Stimulated activated CD4-positive, alpha-beta T cell treated with anti-CD3 and anti-CD28 coated beads, TNF-alpha, amount 100 ng/mL, for 24 hours (primary cell): ENCODE data around the gene DNM3.

Experiments used
- DNase-seq, 3 experiments: peaks; one replicate each; pipeline ENCODE4 v3.0.0-alpha.2; 2020; ENCODE audit warnings: low read depth in 3 of 3

DNM3 gene

DNA sequence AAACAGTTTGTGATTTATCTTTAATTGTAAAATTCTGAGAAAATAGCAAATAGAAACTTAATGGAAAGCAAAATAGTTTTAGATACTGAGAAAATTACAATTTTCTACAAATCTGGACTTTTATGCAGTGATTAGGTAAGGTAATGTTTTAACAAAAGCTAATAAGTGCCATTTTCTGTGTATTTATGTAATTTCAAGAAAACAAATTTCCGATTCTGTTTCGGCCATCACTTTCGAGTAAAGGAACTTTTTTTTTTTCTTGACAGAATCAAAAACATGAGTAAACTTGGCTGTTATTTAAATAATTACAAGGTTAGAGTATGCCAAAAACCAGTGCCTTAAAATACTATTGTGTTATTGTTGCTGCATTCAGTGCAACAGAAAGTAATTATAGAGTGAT is 298.8 kb downstream of the DNM3 start:
- DNase-seq: no peak

DNA sequence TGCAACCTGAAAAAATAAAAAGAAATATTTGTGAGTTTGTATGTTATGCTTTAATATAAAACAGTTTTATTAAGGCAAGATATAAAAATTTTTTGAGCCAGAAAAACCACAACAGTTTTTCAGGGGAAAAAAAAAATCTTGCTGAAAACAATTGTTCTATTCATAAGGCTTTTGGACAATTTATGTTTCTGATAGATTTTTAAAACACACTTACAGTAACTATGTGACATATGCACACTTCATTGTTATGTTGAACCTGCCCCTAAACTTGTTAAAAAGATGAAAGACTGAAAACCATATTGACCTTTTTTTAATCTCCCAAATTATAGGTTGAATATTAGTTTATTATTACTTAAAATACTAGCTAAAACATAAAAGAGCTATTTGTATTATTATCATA is 299.3 kb downstream of the DNM3 start:
- DNase-seq: no peak

DNA sequence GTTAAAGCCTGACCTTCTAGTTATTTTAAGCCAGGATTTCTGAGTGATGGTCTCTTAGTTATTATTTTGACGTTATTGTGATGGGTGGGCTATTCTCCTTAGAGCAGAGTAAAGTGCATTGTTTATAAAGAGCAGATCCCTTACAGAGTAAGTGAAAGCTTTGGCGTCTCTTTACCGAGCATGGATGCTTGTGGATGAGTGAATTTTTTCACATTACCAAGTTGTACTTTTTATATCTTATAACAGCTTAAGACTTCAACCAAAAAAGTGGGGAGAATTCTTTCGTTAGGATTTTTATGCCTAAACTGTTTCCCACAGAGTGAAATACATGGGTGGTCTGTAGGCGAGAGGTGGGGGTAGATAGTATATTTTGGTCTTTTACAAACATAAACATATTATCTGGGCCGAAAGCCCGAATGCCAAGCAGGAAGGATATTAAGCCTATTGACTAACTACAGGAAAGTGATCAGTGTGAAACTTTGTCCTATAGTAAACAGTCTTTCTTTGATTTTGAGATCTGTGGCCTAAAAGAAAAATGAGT is 300.1 kb downstream of the DNM3 start:
- no peak for DNase-seq

DNA sequence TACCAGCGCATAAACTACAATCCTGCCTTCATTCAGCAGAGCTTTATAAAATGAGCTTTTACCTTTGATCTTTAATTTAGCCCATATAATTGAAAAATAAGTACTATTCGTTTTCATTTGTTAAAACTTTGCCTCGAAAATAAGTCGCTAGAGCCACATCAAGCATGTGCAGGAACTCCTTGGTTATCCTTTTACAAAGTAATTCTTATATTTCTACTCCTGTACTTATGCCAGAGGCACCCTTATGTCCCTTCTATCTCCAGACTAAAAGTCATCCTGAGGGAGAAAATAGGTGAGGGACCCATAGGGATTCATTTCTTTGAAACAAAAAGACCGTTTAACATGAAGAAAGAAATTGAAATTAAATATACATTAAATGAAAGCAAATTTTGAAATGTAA is 301.0 kb downstream of the DNM3 start:
- no peak for DNase-seq

DNA sequence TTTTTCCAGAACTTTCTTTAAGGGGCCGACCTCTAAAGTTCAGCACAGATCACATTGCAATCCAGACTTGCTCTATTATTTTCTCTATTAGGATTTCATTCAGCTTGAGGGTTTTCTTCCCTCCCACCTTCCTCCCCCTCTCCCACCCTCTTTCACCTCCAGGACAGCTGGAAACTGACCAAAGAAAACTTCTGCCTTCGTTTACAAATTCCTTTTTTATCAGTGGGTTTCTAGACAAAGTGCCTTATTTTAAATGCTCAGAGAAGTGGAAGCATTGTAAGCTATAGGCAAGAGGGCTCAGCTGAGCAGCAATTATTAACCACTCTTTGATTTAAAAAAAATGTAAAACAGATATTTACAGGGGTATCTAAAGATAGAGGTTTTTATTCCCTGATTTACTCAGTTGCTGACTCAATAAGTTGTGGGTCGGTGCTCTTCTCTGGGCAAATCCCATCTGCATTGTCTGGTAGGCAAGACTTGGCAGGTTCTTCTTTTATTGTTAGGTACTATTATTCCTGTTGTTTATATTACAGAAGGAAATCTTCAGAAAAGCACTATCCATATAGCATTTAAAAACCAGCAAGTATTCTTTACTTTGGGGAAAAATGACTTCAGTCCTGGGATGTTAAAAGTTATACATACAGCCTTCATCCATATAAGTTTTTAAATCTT is 302.2 kb downstream of the DNM3 start:
- DNase-seq: no peak

DNA sequence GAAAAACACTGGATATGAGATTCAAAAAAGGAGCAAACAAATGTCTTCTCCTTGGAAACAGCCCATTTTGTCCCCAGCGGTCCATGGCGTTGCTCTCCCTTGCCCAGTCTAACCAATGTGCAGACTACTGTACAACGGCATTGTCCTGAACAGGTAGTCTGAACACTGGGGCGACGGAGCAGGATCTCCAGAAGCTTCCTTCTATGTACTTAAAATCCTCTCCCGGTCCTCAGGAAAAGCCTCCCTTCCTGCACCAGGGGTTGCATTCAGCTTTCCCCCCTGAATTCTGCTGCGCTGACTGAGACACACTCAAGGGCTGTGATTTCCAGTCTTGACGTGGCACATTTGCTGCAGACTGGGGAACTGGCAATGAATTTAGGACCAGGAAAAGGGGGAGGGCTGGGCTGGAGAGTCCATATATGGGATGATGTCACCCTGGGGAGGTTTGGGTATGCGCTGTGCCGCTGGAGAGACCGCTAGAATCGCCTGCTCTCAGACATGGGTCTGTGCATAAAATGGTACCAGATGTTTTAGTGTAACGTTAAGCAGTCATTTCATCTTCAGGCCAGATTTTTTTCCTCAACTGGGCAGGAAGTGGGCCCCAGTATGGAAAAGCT is 303.3 kb downstream of the DNM3 start:
- no peak for DNase-seq

DNA sequence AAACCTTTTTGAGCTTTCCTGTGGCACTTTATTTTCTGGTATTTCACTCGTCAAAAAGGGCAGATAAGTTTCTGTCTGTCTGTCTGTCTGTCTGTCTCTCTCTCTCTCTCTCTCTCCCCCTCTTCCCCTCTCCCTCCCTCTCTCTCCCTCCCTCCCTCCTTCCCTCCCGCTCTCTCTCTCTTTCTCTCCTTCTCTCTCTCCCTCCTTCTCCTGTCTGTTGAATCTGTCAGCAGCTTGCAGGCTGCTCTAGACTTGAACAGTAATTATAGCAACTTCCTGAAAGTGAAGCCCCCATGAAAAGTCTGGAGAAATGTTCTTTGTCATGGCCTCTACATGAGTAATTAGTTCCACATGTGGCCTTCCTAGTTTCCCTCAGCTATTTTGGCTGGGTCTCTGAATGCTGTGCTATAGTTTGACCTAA is 303.9 kb downstream of the DNM3 start:
- DNase-seq: no peak

DNA sequence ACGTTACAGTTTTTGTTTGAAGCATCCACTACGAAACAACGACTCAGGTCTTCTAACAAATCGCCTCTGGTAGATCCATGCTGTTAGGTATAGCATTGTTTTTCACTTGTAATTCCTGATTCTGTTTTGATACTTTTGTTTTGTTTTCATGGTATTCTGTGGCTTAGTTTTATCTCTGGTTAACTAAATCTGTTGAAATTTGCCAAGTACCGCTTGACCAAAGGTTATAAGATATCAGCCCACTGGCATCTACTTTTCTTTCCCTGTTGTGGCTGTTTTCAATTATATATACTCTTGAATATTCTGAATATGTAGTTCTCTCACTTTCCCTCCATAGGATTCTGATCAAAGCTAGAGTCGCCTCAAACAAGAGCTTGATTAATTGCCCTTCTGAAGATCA is 304.4 kb downstream of the DNM3 start:
- no peak for DNase-seq

DNA sequence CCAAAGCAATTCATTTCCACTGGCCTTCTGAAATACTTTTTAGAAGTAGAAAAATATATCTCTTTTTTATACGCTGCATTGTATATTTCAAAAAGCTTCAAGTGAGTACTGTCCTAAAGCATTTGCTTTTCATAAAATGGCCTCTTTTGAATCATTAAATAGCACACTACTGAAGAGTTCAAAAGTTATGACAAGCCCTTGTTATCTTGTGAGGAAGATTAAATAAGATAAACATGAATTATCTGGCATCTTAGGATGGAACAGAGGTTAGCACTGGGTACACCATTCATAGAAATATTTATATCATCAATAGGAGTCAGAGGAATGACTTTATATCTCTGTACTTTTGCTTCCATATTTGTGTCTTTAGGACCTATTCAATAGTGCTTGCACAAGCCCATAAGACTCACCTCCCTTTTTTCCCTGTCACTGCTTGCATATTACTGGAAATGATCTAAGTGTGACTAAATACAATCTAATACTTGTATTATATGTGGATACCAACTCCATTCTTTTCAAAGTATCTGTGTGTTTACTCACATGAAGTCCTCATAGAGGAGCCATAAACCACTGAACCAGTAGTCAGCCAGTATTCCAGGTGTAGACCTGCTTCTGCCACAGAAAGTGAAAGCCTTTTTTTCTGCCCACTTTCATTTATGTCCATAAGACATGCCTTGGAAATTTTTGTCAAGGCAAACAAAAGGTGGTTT is 305.0 kb downstream of the DNM3 start:
- no peak for DNase-seq

DNA sequence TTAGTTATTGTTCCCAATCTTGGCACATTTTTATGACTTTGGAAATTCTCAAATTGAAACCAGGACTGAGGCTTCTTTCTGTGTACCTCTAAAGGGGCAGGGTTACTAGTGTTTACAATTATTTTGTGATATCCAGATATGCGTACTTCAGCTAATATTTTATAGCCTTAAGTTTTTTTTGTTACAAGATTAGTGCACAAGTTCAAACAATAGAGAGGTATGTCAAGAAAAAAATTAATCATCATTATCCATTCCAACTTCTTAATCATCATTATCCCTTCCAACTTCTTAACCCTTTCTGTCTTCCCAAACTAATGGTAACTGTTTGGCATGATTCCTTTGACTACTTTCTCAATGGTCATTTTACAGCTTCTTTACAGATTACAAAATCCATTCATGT is 306.2 kb downstream of the DNM3 start:
- DNase-seq: no peak

DNA sequence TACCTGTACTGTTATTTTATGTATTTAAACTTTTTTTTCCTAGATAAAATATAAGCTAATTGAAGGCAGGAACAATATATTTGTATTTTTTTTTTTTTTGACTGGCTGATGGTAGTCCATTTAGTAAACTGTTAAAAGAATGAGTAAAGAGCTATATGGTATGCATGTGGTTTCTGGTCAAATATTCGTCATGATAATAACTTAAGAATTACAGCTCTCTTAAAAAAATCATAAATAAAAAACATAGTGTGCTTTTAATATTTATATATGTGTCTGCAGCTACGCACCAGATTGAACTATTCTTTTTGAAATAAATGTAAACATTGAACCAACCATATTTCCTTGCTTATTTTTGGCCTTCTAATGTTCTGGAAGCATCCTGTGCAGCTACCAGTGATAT is 306.9 kb downstream of the DNM3 start:
- DNase-seq: no peak

DNA sequence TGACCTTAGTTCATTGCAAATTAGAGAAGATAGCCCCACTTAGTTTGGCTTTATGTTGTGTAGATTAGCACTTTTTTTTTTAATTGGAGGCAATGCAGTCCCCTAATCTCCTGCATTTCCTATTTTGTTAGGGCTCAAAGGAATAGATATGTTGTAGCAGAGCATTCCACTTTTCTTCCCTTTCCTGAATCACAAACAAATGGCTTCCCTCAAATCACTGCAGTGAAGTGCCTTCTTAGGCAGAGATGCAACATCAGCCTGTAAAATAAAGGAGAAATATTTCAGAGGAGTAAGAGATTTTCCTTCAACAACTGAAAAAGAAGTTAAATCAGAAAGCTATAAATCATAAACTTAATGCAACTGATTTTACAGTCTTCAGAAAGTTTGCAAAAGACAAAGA is 307.4 kb downstream of the DNM3 start:
- DNase-seq: no peak

DNA sequence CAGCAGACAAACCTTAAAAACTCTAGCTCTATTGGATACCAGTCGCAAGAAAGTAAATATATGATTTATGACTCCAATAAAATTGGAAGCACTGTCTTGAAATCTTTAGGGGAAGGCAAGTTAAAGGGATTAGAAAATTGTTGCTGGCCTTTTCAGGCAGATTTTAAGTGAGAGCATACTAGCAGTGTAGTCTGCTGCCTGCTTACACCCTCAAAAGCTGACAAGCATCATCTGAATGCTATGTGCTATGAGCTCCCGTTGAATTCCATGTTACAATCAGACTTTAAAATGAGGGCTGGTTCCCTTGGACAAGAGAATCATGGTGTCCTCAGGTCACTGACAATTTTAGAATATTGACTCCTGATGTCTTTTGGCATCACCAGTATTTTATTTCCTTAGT is 308.0 kb downstream of the DNM3 start:
- DNase-seq: no peak

DNA sequence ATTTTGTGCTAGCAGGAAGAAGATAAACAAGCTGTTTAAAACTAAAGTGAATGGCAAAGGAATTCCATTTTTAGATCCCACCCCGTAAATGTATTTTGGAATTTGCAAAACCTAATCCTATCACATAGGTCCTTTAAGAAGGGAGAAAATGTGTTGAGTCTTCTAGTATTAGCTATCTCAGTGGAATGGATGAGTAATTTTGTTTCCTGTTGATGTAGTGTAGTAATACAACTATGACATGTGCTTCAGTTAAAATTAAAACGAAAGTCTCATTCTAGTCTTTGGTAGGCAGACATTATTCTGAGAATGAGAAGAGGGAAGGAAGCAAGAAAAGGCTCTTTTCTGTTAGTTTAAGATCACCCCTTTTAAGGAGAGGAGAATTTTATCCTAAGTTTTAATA is 313.3 kb downstream of the DNM3 start:
- DNase-seq: no peak

DNA sequence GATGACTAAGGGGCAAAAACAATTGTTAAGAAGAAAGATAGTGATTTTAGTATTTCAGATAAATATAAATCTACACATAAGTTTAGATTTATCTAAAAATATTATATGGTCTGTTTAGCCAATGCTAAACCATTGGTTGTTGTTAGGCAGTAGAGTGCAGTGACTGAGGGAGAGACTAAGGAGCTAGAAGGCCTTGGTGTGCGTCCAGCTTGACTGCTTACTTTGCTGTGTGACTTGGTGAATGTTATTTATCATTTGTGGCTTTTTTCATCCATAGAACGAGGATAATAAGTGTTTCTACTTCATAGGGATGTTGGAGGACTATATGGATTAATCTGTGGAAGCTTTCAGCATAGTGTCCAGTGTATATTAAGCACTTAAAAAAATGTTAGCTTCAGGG is 314.5 kb downstream of the DNM3 start:
- no peak for DNase-seq

DNA sequence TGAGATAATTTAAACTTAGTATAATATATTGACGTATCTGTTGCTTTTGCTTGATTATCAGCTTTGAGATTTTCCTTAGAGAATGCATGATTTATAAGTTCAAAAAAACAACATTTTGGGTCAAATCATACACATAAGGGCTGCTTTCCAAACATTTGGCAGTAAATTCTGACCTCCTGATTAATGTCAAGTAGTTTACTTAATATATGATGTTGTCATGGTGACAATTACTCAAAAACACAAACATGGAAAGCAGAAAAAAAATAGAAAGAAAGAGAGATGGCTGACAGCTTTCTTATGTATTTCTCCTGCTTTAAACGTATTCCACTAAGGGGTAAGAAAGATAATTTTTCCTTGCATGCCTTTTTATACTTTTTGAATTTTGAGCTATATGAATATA is 320.9 kb downstream of the DNM3 start:
- DNase-seq: no peak

DNA sequence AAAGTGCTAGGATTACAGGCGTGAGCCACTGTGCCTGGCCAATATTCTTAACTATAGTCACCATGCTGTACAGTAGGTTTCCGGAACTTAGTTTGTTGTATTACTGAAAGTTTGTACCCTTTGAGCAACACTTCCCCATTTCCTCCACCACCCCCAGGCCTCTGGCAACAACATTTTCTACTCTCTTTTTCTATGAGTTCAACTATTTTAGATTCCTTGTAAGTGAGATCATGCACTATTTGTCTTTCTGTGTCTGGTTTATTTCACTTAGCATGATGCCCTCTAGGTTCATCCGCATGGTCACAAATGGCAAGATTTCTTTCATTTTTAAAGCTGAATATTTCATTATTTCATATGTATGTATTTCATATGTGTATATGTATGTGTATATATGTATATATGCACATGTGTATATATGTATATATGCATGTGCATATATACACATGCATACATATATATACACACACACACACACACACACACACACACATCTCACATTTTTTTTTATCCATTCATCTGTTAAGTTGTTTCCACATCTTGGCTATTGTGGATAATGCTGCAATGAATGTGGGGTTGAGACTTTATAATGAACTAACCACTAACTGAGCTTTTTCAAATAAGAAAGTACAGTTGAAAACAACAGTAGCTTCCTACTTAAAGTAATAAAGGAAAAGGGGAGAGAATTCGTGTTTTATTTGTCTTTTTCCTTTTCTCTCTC is 322.4 kb downstream of the DNM3 start:
- no peak for DNase-seq

DNA sequence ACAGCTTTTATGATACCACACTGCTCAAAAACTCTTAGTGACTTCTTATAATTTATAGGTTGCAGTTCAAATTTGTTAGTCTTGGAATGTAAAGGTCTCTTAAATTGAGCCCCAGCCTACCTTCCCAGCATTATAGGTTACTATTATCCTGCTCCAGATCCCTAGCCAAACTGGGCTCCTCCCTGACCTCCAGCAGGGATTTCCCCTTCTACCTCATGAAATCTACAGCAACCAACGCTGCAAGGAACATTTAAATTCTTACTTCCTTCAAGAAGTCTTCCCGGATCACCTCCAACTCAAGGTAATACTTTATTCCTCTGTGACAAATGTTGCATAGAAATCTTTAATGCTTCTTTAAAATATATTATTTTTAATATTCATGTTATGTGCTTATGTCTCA is 324.1 kb downstream of the DNM3 start:
- no peak for DNase-seq

DNA sequence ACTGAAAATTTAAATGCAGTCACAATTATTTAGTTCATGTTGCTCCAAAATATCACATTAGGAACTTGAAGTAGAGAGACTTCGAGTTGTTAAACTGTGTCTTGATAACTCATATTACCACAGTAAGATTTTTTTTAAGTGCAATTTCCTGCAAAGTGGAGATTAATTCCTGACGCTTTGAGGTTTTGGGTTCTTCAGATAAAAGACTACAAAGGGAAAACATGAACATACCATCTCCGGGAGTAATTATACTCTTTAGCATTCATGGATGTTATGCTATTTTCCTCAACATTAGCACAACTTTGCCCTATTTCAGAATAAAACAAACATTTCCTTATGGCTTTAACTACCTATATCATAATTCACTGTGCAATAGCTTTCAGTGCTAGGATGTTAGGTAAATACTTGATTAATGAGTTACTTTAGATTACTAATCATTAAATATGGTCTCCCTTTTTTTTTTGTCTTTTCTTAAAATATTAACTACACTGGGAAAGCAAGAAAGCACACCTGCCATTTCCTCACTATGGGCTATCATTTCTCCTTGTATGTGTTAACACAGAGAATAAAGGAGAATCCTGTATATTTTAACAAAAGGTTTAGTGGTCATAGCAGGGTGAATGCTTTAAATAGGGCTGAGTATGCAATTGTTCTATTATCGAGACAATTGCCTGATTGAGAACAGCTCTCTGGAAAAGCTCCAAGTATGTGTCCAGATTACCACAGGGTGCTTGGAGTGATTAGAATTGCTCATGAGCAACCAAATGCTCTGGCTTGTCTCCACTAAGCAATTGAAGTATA is 326.7 kb downstream of the DNM3 start:
- DNase-seq: no peak

DNA sequence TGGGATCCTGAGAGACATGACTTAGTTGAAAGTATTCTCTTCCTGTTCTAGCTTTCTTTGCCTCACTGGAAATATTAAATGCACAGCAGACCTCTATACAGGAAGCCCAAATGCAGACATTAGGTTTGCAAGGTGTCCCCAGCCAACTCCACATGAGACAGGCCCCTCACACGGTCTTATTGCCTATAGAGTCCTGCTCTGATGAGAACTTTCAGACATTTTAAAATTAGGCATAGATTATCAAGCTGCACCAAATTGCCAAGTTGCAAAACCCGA is 327.2 kb downstream of the DNM3 start:
- DNase-seq: no peak

DNA sequence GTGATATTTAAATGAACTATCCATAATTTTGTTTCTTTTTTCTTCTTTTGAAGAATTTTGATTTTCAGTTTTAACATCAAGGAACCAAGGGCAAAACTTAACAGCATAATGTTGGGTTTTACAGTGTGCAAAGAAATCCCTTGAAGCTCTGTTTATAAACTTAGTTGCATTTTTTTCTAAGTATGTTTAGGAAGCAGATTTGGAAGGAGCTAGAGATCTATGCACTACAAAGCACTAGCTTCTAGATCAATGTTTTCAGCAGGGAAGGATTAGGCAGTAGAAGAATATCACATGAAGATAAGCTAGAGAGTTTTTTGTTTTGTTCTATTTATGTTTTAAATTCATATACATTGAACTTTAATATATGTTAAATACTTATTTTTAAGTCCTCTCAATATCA is 328.5 kb downstream of the DNM3 start:
- no peak for DNase-seq

DNA sequence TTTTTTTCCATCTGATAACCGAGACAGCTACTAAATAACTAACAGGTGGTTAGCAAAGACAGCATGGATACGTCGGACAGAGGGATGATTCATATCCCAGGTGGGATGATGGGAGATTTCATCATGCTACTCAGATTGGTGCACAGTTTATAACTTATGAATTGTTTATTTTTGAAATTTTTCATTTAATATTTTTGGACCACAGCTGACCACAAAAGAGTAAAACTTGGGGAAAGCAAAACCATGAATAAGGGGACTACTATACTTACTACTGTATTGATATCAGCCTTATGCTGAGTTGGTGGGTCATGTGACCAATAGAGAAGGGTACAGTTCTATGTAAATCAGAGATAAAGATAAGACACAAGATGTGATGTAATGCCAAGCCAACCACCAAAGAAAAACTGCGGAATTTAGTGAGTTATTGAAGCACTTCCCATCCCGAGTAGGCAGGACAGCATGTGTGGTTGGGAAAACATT is 331.1 kb downstream of the DNM3 start:
- DNase-seq: no peak
